NCI-H82 treated with DMSO at 0.1 percent for 48 hours (cell line): ENCODE measurements around the gene GNAI2.
"Not testable (repeated sequence)": the region's sequence is repeated elsewhere in the genome, so short reads cannot be mapped to it uniquely, and the experiment has no call there.

Experiments used
- DNase-seq: peaks from one replicate; lab custom pipeline; 2025; ENCODE audit not compliant: unreplicated experiment; lab: John Stamatoyannopoulos, UW

Gene GNAI2

DNA sequence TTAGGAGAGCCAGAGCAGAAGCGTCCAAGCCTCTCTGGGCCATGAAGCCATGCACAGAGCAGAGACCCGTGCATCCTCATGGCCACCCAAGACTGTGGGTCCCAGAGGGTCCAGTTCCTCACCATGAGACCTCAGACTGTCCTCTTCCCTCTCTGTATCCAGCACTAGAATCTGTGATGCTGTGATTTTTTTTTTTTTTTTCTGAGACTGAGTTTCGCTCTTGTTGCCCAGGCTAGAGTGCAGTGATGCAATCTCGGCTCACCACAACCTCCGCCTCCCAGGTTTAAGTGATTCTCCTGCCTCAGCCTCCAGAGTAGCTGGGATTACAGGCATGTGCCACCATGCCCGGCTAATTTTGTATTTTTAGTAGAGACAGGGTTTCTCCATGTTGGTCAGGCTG lies 8.8 kb downstream of the GNAI2 start:
- DNase-seq = not testable (repeated sequence)

DNA sequence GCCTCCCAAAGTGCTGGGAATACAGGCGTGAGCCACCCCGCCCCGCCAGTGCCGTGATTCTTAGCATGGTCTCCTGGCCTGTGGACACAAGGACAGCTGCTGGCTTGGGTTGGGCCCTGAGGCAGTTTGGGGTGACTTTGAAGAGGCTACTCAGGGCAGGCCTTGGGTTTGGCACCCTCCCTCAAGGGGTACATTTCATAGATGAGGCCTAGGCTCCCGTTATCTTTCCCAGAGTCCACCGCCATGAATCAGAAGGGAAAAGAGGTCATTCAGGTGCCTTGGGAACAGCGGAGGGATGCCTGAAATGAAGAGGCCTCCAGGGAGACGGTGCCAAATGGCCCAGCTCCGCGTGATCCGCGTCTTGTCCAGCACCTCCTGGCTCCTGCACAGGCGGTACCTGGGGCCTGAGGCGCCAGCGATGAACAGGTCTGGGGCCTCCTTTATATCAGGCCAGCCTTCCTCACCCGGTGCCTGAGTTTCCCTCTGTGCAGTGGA lies 9.3 kb downstream of the GNAI2 start:
- no peak for DNase-seq

- DNase-seq = peak; percentile 47
These were observed 10.0 kb downstream of the GNAI2 start for GRCh38 chr3:50245831-50246516.

DNA sequence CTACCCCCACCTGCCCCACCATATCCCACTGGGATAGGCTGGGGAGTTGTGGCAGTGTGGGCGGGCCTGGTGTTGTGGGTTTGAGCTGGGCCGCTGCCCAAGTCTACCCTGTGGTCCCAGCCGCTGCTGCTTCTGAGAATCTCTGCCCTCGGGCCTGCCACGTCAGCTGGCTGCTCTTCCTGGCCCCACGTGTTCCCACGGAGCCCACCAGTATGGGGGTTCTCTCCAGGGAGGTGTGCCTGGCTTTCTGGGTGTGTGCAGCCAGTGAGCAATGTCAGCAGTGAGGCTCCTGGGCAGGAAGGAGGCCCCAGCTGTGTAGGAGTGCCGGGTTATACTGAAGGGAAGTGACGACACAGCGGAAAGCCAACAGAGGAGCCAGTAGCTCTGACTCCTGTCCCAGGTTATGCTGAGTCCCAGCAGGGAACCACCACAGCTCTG lies 10.5 kb downstream of the GNAI2 start:
- no peak for DNase-seq

- DNase-seq = no peak
These were observed 12.4 kb downstream of the GNAI2 start for GRCh38 chr3:50248387-50248786.

GRCh38 chr3:50249457-50249856 lies 13.5 kb downstream of the GNAI2 start:
- no peak for DNase-seq

DNA sequence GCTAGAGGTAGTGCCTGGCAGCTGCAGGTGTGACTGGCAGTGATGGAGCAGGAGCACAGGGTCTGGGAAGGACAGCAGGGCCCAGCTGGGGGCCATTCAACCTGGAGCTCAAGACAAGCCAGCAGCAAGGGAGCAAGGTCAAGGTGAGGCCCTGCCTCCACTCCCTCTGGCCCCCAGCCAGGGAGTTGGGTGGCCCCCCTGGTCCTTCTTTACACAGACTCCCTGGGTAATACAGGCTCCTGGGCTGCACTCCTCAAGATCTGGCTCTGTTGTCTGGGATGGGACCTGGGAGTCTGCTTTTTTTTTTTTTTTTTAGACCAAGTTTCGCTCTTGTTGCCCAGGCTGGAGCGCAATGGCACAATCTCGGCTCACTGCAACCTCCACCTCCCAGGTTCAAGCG lies 14.5 kb downstream of the GNAI2 start:
- DNase-seq = no peak

DNA sequence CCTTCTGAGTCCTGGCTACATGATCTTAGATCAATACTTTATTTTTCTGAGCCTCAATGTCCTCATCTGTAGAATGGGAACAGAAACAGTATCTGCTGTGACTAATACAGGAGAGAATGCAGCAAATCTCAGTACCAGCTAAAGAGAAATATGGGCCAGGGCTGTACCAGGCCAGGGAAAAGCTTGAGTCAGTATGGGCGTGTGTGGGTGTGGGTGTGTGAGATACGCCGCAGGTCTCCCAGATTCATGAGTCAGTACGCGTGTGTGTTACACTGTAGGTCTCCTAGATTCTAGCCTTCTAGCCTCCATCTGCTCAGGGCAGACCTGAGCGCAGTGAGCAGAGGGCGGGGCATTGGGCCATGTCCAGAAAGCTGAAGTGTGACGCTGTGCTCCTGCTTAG lies 15.2 kb downstream of the GNAI2 start:
- DNase-seq = no peak

GRCh38 chr3:50254577-50255250 lies 18.7 kb downstream of the GNAI2 start:
- no peak for DNase-seq

DNA sequence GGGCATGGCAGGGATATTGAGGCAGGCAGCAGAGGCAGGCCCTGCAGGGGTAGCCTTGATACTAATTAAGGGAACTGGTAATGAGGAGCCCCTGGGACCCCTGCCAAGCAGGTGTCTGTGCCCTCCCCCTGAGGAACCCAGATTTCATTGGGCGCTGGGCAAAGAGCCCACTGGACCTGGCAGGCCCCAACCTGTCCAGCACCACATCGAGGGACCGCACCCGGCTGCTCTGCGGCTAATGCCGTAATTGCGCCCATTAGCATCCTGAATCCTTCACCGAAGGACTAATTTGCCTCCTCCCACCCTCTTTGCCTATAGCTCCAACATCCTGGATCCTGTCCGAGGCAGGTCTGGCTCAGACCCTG lies 19.2 kb downstream of the GNAI2 start:
- no peak for DNase-seq

DNA sequence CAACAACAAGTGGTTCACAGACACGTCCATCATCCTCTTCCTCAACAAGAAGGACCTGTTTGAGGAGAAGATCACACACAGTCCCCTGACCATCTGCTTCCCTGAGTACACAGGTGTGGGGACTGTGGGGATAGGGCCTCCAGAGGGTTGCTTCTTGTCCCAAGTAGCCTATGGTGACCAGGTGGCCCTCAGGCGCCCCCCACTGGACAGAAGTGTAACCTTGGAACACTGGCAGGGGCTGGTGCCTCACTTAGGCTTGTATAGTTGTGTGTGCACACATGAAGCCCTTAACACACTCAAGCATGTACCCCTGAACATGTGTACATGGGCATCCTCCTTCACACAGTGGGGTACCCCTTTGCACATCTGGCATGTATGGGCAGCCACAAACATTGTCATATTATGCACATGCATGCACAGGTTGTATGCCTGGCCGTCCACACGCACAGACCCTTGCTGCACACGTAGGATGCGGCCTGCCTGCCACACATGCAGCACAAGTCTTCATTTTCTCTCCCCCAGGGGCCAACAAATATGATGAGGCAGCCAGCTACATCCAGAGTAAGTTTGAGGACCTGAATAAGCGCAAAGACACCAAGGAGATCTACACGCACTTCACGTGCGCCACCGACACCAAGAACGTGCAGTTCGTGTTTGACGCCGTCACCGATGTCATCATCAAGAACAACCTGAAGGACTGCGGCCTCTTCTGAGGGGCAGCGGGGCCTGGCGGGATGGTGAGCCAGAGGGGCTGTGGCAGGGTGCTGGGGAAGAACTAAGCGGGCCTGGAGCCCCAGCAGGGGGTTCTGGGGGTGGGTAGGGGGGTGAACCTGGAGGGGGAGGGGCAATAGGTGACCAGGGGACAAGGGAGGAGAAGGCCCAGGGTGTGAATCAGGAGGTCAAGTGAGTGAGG lies 21.2 kb downstream of the GNAI2 start:
- DNase-seq = no peak

DNA sequence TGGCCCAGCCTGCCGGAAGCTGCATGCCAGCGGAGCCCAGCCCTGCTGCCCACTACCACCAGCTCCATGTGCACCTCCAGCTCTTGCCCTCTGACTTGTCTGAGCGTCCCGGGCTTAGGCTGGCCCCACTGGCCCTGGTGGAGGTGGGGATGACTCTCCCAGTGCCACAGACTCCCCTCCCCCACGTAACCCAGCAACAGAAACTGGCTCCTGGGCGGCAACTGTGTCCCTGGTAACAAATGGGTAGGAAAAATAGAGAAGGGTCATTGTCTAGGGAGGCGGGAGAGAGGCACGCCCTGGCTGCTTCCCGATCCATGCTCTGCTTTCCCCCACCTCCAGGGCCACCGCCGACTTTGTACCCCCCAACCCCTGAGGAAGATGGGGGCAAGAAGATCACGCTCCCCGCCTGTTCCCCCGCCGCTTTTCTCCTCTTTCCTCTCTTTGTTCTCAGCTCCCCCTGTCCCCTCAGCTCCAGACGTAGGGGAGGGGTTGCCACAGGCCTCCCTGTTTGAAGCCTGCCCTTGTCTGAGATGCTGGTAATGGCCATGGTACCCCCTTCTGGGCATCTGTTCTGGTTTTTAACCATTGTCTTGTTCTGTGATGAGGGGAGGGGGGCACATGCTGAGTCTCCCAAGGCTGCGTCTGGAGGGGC lies 22.2 kb downstream of the GNAI2 start:
- no peak for DNase-seq

DNA sequence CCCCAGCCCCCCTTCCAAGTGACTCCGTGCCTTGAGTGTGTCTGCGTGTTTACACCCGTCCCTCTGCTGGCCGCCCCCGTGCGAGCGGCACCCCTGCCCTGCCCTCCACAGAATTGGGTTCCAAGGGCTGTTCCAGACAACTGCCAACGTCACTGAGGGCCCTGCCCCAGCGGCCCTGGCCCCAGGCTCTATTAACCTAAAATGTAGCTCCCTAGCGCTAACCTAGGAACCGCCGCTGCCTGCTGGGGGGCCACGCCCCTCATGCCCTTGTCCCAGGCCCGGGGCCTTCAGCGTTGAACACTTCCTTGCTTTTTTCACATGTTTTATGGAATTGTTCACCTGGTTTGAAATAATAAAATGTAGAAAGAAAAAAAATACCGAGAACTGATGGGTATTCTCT lies 23.0 kb downstream of the GNAI2 start:
- DNase-seq = no peak

GRCh38 chr3:50259432-50260026 lies 23.5 kb downstream of the GNAI2 start:
- no peak for DNase-seq

DNA sequence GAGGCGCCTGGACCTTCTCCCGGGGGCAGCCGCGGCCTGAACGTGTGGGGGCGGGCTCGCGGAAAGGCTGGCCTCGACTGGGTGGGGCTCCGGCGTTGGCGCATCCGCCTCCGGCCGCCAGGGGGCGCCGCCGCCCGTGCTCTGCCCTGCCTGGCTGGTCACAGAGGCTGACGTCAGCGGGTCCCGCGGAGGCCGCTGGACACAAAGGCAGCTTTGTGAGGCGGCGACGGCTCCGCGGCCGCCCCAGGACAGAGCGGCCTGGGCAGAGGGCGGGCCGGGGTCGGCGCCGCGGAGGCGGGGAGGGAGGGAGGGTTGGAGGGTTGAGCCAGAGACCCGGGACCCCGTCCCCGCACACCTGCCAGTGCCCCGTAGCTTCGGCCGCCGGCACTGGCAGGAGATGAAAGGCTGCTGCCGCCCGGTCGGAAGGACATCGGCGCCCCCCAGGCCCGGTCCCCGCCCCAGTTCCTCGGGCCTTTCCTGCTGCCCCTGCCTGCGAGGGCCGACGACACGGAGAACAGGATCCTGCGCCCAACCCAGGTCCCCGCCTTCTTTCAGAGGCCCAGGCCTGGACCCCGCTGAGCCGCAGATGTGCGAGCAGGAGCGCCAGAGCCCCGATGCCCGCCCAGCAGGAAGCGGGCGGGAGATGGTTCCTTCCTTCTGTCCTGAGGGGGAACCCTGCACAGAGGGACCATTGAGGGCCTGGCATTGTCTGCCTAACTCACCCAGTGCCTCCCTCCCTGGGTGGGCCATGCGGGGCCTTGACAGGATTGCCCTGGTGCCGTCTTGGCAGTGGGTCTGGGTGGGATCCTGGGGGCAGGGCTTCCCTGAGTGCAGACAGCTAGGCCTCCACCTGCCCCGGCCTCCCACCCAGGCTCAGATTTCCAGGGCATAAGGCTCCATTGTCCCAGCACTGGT lies 24.3 kb downstream of the GNAI2 start:
- DNase-seq = peak; percentile 31

- DNase-seq = no peak
These were observed 25.0 kb downstream of the GNAI2 start for GRCh38 chr3:50260942-50261441.

DNA sequence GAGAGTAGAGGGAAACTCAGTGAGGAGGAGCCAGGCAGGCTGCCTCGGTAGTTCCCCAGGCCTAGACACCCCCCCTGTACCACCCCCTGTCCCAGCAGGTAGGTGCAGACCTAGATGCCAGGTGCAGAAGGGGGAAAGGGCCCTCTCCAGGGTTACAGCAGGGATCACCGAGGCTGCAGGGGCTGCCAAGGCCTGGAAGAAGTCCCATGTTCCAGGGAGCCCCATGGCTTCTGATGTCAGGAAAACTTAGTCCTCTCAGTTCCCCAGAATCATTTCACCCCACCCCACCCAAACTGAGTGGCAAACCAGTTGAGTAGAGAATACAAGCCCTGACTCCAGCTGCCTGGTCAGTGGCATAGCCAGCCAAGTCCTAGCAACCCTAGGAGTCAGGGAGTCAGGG lies 25.5 kb downstream of the GNAI2 start:
- DNase-seq = no peak

DNA sequence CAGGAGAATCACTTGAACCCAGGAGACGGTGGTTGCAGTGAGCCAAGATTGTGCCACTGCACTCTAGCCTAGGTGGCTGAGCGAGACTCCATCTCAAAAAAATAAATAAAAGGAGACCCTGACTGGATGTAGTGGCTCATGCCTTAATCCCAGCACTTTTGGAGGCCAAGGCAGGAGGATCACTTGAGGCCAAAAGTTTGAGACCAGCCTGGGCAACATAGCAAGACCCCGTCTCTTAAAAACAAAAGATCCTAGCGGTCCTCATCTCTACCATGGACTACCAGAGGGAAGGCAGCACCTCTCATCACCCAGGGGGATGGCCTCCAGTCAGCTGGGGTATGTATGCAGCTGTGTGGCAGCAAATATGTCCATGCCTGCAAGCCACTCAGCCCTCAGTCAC lies 26.2 kb downstream of the GNAI2 start:
- DNase-seq = not testable (repeated sequence)

DNA sequence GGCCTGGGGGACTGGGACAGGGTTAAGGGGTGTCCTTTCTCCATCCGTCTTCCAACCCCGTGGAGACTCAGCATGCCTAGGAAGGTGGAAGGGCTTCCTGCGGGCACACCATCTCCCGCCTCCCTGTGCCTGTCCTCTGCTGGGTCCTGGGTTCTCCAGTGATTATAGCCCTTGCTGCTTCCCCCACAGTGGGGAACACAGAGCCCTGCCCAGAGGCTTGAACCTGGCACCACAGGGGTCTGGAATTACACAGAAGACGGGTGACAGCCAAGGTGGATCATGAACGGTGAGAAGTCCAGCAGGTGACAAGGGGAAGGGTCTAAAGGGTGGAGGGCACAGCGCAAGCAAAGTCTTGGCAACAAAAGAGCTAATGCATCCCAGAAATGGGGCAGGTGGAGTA lies 26.8 kb downstream of the GNAI2 start:
- no peak for DNase-seq
